HepG2 (cell line): ENCODE measurements around the gene PATL2. TPM values are rescaled to one million over a fixed set of nuclear protein-coding genes. Genes with fewer than 3 reads are reported as not detected.

Source experiments
- CREBL2 ChIP-seq: sonication (generic); formaldehyde crosslinking; IDR thresholded peaks from 2 replicates; pipeline ENCODE4 v1.8.1; 2023; ENCODE audit warnings: missing genetic modification reagents, mild to moderate bottlenecking, borderline replicate concordance
- ERF ChIP-seq: IDR thresholded peaks from 2 replicates; pipeline ENCODE4 v1.6.1; 2018; ENCODE audit warnings: missing biosample characterization, missing genetic modification reagents
- GZF1 ChIP-seq: sonication (generic); formaldehyde crosslinking; IDR thresholded peaks from 2 replicates; pipeline ENCODE4 v1.5.1; 2020; ENCODE audit warnings: mild to moderate bottlenecking, missing genetic modification reagents
- RARG ChIP-seq: sonication (generic); formaldehyde crosslinking; IDR thresholded peaks from 2 replicates; pipeline ENCODE4 v1.4.0; 2020; ENCODE audit warnings: low read depth, mild to moderate bottlenecking, missing genetic modification reagents
- RCOR2 ChIP-seq: IDR thresholded peaks from 2 replicates; pipeline ENCODE4 v1.6.1; 2016; ENCODE audit warnings: missing biosample characterization, missing genetic modification reagents
- SOX13 ChIP-seq, 3 experiments: fragments of 450-650 bp in 1 of 3; sonication (generic) in 1 of 3; formaldehyde crosslinking in 1 of 3; IDR thresholded peaks in 2 of 3; conservative IDR thresholded peaks in 1 of 3; 2 replicates each; pipeline versions ENCODE4 v1.5.0 to v1.6.1; 2016 to 2020; ENCODE audit warnings: antibody characterized with exemption in 1 of 3, mild to moderate bottlenecking in 1 of 3, missing compliant biosample characterization in 1 of 3, missing genetic modification reagents in 1 of 3, moderate library complexity in 1 of 3
- ZBTB21 ChIP-seq: sonication (generic); formaldehyde crosslinking; IDR thresholded peaks from 2 replicates; pipeline ENCODE4 v1.4.0; 2020; ENCODE audit warnings: missing genetic modification reagents
- ZFP82 ChIP-seq: sonication (generic); formaldehyde crosslinking; IDR thresholded peaks from 2 replicates; pipeline ENCODE4 v1.5.1; 2020; ENCODE audit warnings: mild to moderate bottlenecking, missing genetic modification reagents, borderline replicate concordance
- ZNF703 ChIP-seq: sonication (generic); formaldehyde crosslinking; IDR thresholded peaks from 2 replicates; pipeline ENCODE4 v1.5.1; 2020; ENCODE audit warnings: missing genetic modification reagents, mild to moderate bottlenecking, moderate library complexity, borderline replicate concordance
- ZNF891 ChIP-seq: sonication (generic); formaldehyde crosslinking; IDR thresholded peaks from 2 replicates; pipeline ENCODE4 v1.5.0; 2020; ENCODE audit warnings: mild to moderate bottlenecking, missing genetic modification reagents
- polyA plus RNA-seq, 8 experiments: library from polyadenylated mRNA; depleted of rRNA in 3 of 8; stranded (reverse) in 7 of 8; unstranded in 1 of 8; fragments of >200 nt; fragmentation: Illumina TruSeq in 4 of 8; extraction: Trizol in 4 of 8; gene quantifications; 2 replicates each; pipeline versions ENCODE4 v1.2.1 to v1.2.3, GENCODE V29; 2011 to 2016; ENCODE audit warnings: low read depth in 4 of 8, missing spikeins in 1 of 8, mixed read lengths in 1 of 8; ENCODE audit not compliant: insufficient read depth in 1 of 8
- total RNA-seq, 5 experiments: library from RNA; depleted of rRNA; stranded (reverse); fragments of >200 nt; fragmentation: Illumina TruSeq; extraction: Trizol; gene quantifications; 2 replicates each; pipeline ENCODE4 v1.2.3, GENCODE V29; 2016; ENCODE audit warnings: low read depth in 1 of 5
- TF ChIP-seq, protein P1 (sequence below): sonication (generic); formaldehyde crosslinking; IDR thresholded peaks from 2 replicates; pipeline ENCODE4 v1.5.1; 2020; ENCODE audit warnings: missing genetic modification reagents, mild to moderate bottlenecking, borderline replicate concordance
- TF ChIP-seq, protein P2 (sequence below): IDR thresholded peaks from 2 replicates; pipeline ENCODE4 v1.6.1; 2016
- TF ChIP-seq, protein P3 (sequence below): sonication (generic); formaldehyde crosslinking; IDR thresholded peaks from 2 replicates; pipeline ENCODE4 v1.5.1; 2020; ENCODE audit warnings: mild to moderate bottlenecking, missing genetic modification reagents, borderline replicate concordance
- TF ChIP-seq, protein P4 (sequence below): IDR thresholded peaks from 2 replicates; pipeline ENCODE4 v1.6.1; 2016; ENCODE audit warnings: missing compliant biosample characterization, missing genetic modification reagents, borderline replicate concordance
- TF ChIP-seq, protein P5 (sequence below): sonication (generic); formaldehyde crosslinking; IDR thresholded peaks from 2 replicates; pipeline ENCODE4 v1.9.0; 2021; ENCODE audit warnings: missing genetic modification reagents, borderline replicate concordance
- TF ChIP-seq, protein P6 (sequence below): sonication (generic); formaldehyde crosslinking; IDR thresholded peaks from 2 replicates; pipeline ENCODE4 v1.8.0; 2022; ENCODE audit warnings: missing genetic modification reagents, low read depth, mild to moderate bottlenecking, borderline replicate concordance
- TF ChIP-seq, protein P7 (sequence below): sonication (generic); formaldehyde crosslinking; IDR thresholded peaks from 2 replicates; pipeline ENCODE4 v1.4.0; 2020; ENCODE audit warnings: mild to moderate bottlenecking, missing genetic modification reagents

PATL2 gene
- total and polyA plus RNA-seq, 2 of the 13 experiments (the other 11 are each of a cell fraction or from before 2014, with no cell fraction given), result 0.15 to 0.53 TPM

GRCh38 chr15:44711743-44712345 lies 721 bp upstream of the PATL2 start (continued):
- TF ChIP-seq CREBL2 (CRISPR knock-in tag), result no peak
- 0 out of 2 replicates have a peak, but pooled peaks have one; percentile 60 for TF ChIP-seq ZNF703 (CRISPR knock-in tag)
- TF ChIP-seq RCOR2 (CRISPR knock-in tag), result no peak
- TF ChIP-seq, protein P1, sequence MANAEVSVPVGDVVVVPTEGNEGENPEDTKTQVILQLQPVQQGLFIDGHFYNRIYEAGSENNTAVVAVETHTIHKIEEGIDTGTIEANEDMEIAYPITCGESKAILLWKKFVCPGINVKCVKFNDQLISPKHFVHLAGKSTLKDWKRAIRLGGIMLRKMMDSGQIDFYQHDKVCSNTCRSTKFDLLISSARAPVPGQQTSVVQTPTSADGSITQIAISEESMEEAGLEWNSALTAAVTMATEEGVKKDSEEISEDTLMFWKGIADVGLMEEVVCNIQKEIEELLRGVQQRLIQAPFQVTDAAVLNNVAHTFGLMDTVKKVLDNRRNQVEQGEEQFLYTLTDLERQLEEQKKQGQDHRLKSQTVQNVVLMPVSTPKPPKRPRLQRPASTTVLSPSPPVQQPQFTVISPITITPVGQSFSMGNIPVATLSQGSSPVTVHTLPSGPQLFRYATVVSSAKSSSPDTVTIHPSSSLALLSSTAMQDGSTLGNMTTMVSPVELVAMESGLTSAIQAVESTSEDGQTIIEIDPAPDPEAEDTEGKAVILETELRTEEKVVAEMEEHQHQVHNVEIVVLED (CRISPR knock-in tag), result no peak
- no peak for TF ChIP-seq ZBTB21 (CRISPR knock-in tag)
- TF ChIP-seq, protein P2, sequence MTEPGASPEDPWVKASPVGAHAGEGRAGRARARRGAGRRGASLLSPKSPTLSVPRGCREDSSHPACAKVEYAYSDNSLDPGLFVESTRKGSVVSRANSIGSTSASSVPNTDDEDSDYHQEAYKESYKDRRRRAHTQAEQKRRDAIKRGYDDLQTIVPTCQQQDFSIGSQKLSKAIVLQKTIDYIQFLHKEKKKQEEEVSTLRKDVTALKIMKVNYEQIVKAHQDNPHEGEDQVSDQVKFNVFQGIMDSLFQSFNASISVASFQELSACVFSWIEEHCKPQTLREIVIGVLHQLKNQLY (CRISPR knock-in tag), result no peak
- TF ChIP-seq, protein P3, sequence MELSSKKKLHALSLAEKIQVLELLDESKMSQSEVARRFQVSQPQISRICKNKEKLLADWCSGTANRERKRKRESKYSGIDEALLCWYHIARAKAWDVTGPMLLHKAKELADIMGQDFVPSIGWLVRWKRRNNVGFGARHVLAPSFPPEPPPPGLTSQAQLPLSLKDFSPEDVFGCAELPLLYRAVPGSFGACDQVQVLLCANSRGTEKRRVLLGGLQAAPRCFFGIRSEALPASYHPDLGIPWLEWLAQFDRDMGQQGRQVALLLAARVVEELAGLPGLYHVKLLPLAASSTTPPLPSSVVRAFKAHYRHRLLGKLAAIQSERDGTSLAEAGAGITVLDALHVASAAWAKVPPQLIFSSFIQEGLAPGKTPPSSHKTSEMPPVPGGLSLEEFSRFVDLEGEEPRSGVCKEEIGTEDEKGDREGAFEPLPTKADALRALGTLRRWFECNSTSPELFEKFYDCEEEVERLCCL, result no peak
- TF ChIP-seq, protein P4, sequence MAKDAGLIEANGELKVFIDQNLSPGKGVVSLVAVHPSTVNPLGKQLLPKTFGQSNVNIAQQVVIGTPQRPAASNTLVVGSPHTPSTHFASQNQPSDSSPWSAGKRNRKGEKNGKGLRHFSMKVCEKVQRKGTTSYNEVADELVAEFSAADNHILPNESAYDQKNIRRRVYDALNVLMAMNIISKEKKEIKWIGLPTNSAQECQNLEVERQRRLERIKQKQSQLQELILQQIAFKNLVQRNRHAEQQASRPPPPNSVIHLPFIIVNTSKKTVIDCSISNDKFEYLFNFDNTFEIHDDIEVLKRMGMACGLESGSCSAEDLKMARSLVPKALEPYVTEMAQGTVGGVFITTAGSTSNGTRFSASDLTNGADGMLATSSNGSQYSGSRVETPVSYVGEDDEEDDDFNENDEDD (CRISPR knock-in tag), result no peak
- no peak for TF ChIP-seq RARG (CRISPR knock-in tag)
- TF ChIP-seq, protein P5, sequence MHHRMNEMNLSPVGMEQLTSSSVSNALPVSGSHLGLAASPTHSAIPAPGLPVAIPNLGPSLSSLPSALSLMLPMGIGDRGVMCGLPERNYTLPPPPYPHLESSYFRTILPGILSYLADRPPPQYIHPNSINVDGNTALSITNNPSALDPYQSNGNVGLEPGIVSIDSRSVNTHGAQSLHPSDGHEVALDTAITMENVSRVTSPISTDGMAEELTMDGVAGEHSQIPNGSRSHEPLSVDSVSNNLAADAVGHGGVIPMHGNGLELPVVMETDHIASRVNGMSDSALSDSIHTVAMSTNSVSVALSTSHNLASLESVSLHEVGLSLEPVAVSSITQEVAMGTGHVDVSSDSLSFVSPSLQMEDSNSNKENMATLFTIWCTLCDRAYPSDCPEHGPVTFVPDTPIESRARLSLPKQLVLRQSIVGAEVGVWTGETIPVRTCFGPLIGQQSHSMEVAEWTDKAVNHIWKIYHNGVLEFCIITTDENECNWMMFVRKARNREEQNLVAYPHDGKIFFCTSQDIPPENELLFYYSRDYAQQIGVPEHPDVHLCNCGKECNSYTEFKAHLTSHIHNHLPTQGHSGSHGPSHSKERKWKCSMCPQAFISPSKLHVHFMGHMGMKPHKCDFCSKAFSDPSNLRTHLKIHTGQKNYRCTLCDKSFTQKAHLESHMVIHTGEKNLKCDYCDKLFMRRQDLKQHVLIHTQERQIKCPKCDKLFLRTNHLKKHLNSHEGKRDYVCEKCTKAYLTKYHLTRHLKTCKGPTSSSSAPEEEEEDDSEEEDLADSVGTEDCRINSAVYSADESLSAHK (CRISPR knock-in tag), result 0 out of 2 replicates have a peak, but pooled peaks have one; percentile 19
- TF ChIP-seq, protein P6, sequence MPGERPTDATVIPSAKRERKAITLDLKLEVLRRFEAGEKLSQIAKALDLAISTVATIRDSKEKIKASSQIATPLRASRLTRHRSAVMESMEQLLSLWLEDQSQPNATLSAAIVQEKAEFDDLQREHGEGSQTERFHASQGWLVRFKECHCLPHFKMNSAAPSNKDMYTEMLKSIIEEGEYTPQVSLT (CRISPR knock-in tag), result no peak
- TF ChIP-seq, protein P7, sequence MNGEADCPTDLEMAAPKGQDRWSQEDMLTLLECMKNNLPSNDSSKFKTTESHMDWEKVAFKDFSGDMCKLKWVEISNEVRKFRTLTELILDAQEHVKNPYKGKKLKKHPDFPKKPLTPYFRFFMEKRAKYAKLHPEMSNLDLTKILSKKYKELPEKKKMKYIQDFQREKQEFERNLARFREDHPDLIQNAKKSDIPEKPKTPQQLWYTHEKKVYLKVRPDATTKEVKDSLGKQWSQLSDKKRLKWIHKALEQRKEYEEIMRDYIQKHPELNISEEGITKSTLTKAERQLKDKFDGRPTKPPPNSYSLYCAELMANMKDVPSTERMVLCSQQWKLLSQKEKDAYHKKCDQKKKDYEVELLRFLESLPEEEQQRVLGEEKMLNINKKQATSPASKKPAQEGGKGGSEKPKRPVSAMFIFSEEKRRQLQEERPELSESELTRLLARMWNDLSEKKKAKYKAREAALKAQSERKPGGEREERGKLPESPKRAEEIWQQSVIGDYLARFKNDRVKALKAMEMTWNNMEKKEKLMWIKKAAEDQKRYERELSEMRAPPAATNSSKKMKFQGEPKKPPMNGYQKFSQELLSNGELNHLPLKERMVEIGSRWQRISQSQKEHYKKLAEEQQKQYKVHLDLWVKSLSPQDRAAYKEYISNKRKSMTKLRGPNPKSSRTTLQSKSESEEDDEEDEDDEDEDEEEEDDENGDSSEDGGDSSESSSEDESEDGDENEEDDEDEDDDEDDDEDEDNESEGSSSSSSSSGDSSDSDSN (CRISPR knock-in tag), result peak; percentile 40; the same call in 1 of the 2 replicates
- TF ChIP-seq SOX13 (IDR thresholded peaks at IDR 0.05), result no peak
- TF ChIP-seq SOX13 (CRISPR knock-in tag; conservative IDR thresholded peaks at IDR 0.05 in 1 of 2, IDR thresholded peaks at IDR 0.05 in 1 of 2), result no peak
- TF ChIP-seq ERF (CRISPR knock-in tag), result no peak
- no peak for TF ChIP-seq GZF1 (CRISPR knock-in tag)
- no peak for TF ChIP-seq ZFP82
- TF ChIP-seq ZNF891 (CRISPR knock-in tag), result 0 out of 2 replicates have a peak, but pooled peaks have one; percentile 8
